ENCODE results near the gene MALRD1.
"Not testable (repeated sequence)": the region's sequence is repeated elsewhere in the genome, so short reads cannot be mapped to it uniquely, and the experiment has no call there.

The MALRD1 gene

GRCh38 chr10:19710600-19710999 is 662.0 kb downstream of the MALRD1 start:
- DNase-seq (ENCODE audit: low read depth in 2 of 2), result no peak

- no peak for DNase-seq (ENCODE audit: low read depth in 2 of 2)
These were observed 664.6 kb downstream of the MALRD1 start for GRCh38 chr10:19713159-19713558.

GRCh38 chr10:19713800-19714525 is 665.4 kb downstream of the MALRD1 start:
- DNase-seq (ENCODE audit: low read depth in 2 of 2), result no peak

GRCh38 chr10:19719284-19719683 is 670.7 kb downstream of the MALRD1 start:
- DNase-seq (ENCODE audit: low read depth in 2 of 2), result no peak

DNA sequence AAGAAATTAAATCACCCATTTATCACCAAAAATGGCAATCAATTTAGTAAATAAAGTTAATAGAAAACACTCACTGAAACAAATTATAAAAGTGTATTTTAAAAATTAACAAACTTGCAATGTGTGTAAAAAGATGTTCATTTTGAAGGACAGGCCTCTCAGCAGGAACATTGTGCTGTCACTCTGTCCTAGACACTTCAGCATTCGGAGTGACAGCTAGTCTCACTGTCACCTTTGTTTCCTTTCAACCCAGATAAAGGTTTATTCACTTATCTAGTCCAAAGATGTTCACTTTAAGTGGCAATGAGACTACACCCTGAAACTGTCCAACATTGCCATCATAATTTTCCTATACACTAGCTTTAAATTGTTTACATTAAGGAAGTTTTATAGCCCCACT is 675.7 kb downstream of the MALRD1 start:
- DNase-seq (ENCODE audit: low read depth in 2 of 2), result no peak

DNA sequence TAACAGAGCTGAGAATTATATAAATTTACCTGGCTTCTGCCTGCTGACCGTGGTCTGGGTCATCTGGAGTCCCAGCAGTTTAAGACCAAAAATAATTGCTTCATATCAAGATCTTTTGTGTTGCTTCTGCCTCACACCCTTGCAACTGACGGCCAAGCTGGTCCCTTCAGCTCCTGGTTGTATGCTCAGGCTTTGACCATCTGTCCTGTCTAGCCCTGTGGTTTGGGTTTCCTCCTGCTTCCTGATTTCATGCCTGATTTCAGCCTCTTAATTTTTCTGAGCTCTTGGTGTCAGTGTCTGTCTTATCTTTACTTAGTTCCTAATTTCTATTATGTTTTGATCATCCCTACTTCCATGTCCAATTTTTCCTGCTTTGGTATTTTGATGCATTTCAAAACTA is 679.8 kb downstream of the MALRD1 start:
- DNase-seq (ENCODE audit: low read depth in 2 of 2), result no peak

- DNase-seq (ENCODE audit: low read depth in 2 of 2), result no peak
These were observed 680.4 kb downstream of the MALRD1 start for GRCh38 chr10:19728964-19729363.

- DNase-seq (ENCODE audit: low read depth in 2 of 2), result no peak
These were observed 681.7 kb downstream of the MALRD1 start for GRCh38 chr10:19730167-19730906.

DNA sequence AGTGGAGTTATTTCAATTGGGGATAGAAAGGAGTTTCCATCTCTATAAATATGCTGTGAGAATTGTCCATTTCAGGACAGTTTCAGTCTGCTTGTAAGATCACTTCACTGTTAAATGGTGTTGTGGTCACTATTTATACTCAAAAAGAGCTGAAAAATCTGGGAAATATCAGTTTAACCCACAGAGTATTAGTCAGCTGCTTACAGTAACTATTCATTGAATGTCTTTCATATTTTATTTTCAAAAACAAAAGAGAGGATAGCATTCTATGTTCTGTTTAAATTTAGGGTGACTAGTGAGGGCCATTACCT is 682.3 kb downstream of the MALRD1 start:
- DNase-seq (ENCODE audit: low read depth in 2 of 2), result no peak

- no peak for DNase-seq (ENCODE audit: low read depth in 2 of 2)
These were observed 683.0 kb downstream of the MALRD1 start for GRCh38 chr10:19731560-19731959.

DNA sequence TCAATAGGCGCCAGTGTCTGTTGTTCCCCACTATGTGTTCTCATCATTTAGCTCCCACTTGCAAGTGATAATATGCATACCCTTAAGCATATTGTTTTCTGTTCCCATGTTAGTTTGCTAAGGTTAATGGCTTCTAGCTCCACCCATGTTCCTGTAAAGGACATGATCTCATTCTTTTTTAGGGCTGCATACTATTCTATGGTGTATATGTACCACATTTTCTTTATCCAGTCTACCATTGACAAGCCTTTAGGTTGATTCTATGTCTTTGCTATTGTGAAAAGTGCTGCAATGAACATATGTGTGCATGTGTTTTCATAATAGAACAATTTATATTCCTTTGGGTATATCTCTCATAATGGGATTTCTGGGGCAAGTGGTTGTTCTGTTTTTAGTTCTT is 689.8 kb downstream of the MALRD1 start:
- DNase-seq (ENCODE audit: low read depth in 2 of 2), result no peak

GRCh38 chr10:19739232-19739631 is 690.6 kb downstream of the MALRD1 start:
- not testable (repeated sequence) for DNase-seq (ENCODE audit: low read depth in 2 of 2)

DNA sequence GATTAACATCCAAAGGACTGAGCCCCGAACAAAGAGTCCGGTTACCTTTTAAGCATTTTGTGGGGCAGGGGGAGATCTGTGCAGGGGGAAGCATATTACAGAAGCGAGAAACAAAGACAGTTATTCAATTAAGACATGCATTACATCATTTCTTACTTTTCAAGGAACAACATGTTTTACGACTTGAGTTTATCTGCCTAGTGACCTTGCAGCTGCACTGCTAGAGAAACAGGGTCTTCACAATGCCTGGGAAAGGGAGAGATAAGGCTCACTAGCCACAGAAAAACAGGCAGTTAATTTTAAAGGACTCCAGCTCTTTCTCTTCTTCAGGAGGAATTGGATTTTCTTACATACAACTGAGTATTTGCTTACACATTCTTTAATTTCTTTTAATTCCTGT is 693.5 kb downstream of the MALRD1 start:
- not testable (repeated sequence) for DNase-seq (ENCODE audit: low read depth in 2 of 2)

GRCh38 chr10:19745672-19746071 is 697.1 kb downstream of the MALRD1 start:
- no peak for DNase-seq (ENCODE audit: low read depth in 2 of 2)

DNA sequence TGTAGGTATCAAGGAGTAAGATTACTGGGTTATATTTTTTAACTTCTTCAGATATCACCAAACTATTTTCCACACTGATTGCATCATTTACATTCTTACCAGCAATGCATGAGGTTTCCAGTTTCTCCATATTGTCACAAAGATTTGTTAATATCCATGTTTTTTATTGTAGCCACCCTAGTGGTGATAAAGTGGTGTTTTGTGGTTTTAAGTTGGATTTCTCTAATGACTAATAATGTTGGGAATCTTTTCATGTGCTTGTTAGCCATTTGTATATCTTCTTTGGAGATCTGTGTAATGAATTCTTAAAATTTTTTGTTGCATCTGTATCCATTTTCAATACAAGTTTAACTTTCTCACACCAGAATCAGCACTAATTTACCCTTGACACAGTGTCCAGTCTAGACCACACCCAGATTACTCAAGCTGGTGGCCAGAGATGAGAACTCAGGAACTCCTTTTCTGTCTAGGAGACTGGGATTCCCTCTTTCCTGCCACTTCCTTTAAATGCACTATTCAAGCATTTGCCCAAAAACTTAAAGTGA is 700.7 kb downstream of the MALRD1 start:
- no peak for DNase-seq (ENCODE audit: low read depth in 2 of 2)

- no peak for DNase-seq (ENCODE audit: low read depth in 2 of 2)
These were observed 702.4 kb downstream of the MALRD1 start for GRCh38 chr10:19750972-19751371.

DNA sequence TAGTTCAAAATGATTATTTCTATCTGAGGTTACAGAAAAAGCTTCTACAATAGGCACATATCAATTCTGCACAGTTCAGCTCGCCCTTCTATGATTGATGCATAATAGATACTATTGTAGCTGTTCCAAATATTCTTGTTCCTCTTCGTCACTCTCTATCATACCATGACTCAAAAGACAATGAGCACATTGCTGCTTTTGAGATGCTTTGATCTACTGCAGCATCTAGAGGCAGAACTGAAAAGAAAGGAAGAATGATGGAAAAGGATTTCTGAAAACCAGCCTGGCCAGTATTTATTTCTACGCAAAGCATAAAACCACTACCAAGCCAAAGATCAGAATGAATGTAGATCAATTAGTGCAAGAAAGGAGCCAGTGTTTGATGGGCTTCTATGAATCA is 708.3 kb downstream of the MALRD1 start:
- DNase-seq (ENCODE audit: low read depth in 2 of 2), result no peak

DNA sequence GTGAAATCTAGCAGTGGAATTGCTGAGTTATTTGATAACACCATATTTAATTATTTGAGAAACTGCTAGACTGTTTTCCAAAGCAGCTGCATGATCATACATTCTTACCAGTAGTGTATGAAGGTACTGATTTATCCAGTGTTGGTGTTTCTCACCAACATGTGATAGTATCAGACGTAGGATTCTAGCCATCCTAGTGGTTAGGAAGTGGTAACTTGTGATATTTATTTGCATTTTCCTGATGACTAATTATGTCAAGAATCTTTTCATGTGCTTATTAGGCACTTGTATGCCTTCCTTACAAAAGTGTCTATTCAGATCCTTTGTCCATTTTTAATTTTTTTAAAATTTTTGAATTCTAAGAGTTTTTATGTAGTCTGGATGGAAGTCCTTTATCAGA is 713.4 kb downstream of the MALRD1 start:
- no peak for DNase-seq (ENCODE audit: low read depth in 2 of 2)

GRCh38 chr10:19764111-19764510 is 715.5 kb downstream of the MALRD1 start:
- no peak for DNase-seq (ENCODE audit: low read depth in 2 of 2)

DNA sequence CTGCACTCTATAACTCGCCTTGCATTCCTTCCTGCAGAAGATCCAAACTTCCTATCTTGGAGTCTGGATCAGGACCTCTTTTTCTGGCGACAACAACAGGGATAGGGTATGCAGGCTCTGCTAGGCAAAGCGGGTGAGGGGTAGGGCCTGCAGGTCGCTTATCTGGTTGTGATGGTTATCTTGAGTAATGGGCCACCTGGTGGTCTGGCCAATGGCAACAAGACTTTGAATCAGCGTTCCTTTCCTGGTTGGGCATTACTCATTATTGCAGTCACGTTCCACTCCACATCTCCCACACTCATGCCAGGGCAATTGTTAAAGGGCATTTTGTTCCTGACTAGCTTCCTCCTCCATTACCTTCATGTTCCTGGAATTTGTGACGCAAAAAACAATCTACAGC is 719.3 kb downstream of the MALRD1 start:
- no peak for DNase-seq (ENCODE audit: low read depth in 2 of 2)

DNA sequence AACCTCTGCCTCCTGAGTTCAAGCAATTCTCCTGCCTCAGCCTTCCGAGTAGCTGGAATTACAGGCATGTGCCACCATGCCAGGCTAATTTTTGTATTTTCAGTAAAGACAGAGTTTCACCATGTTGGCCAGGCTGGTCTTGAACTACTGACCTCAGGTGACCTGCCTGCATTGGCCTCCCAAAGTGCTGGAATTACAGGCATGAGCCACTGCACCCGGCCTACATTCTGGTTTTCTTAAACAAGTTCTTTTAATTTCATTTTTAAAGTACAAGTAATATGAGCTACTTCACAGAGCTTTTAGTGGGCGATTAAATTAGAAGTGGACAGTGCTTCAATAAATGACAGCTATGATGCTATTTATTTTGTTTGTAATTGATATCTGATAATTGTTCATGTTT is 721.2 kb downstream of the MALRD1 start:
- DNase-seq (ENCODE audit: low read depth in 2 of 2), result not testable (repeated sequence)

- no peak for DNase-seq (ENCODE audit: low read depth in 2 of 2)
These were observed 724.4 kb downstream of the MALRD1 start for GRCh38 chr10:19772972-19773371.

- no peak for DNase-seq (ENCODE audit: low read depth in 2 of 2)
These were observed 726.7 kb downstream of the MALRD1 start for GRCh38 chr10:19775296-19775695.

All from stimulated activated CD4-positive, alpha-beta T cell treated with anti-CD3 and anti-CD28 coated beads, Interleukin-1b, Interleukin-23, amount 100 ng/mL, for 4 hours (primary cell).